Activated CD8-positive, alpha-beta memory T cell treated with anti-CD3 and anti-CD28 coated beads, Interleukin-2, amount 50 U/mL, for 48 hours (primary cell): ENCODE data around the gene PHF11.

Experiments used
- DNase-seq: peaks from one replicate; pipeline ENCODE4 v3.0.0-alpha.2; 2020

Gene PHF11

GRCh38 chr13:49499889-49500660 is 4.3 kb downstream of the PHF11 start:
- DNase-seq: peak; percentile 55

GRCh38 chr13:49502954-49503353 is 7.2 kb downstream of the PHF11 start:
- no peak for DNase-seq

- no peak for DNase-seq
Measured at GRCh38 chr13:49503951-49504350, 8.2 kb downstream of the PHF11 start.

- no peak for DNase-seq
Measured at GRCh38 chr13:49512578-49512977, 16.8 kb downstream of the PHF11 start.

GRCh38 chr13:49516467-49516866 is 20.7 kb downstream of the PHF11 start:
- DNase-seq: no peak

GRCh38 chr13:49517461-49517860 is 21.7 kb downstream of the PHF11 start:
- DNase-seq: no peak

- DNase-seq: no peak
Measured at GRCh38 chr13:49521224-49521623, 25.5 kb downstream of the PHF11 start.

- no peak for DNase-seq
Measured at GRCh38 chr13:49524740-49525501, 29.2 kb downstream of the PHF11 start.

GRCh38 chr13:49527123-49527522 is 31.4 kb downstream of the PHF11 start:
- no peak for DNase-seq

GRCh38 chr13:49528161-49528560 is 32.4 kb downstream of the PHF11 start:
- DNase-seq: no peak

- no peak for DNase-seq
Measured at GRCh38 chr13:49530457-49530856, 34.7 kb downstream of the PHF11 start.

GRCh38 chr13:49532593-49532992 is 36.8 kb downstream of the PHF11 start:
- DNase-seq: no peak

GRCh38 chr13:49533011-49533410 is 37.3 kb downstream of the PHF11 start:
- no peak for DNase-seq

GRCh38 chr13:49533591-49534269 is 38.0 kb downstream of the PHF11 start:
- DNase-seq: no peak

GRCh38 chr13:49536144-49536873 is 40.6 kb downstream of the PHF11 start:
- DNase-seq: no peak

- DNase-seq: no peak
Measured at GRCh38 chr13:49538404-49538803, 42.7 kb downstream of the PHF11 start.

- no peak for DNase-seq
Measured at GRCh38 chr13:49539313-49539712, 43.6 kb downstream of the PHF11 start.

GRCh38 chr13:49539746-49540145 is 44.0 kb downstream of the PHF11 start:
- no peak for DNase-seq

GRCh38 chr13:49540552-49540951 is 44.8 kb downstream of the PHF11 start:
- no peak for DNase-seq

- DNase-seq: no peak
Measured at GRCh38 chr13:49543656-49544055, 47.9 kb downstream of the PHF11 start.

GRCh38 chr13:49545661-49546060 is 49.9 kb downstream of the PHF11 start:
- DNase-seq: no peak

GRCh38 chr13:49546561-49546960 is 50.8 kb downstream of the PHF11 start:
- DNase-seq: no peak

GRCh38 chr13:49549289-49549688 is 53.5 kb downstream of the PHF11 start:
- DNase-seq: no peak
